Nephron (organoid): Measurements from ENCODE around the gene CCNK.
A peak's percentile ranks its signal among the peaks of the same experiment; 100 is the strongest.

ENCODE experiments used
- H3K27ac Mint-ChIP-seq, 3 experiments: 2 replicates each; pipeline ENCODE4 v1.8.0; 2020; ENCODE audit warnings: mixed read lengths in 3 of 3, mild to moderate bottlenecking in 2 of 3, moderate library complexity in 1 of 3
- H3K27me3 Mint-ChIP-seq: 2 replicates; pipeline ENCODE4 v1.8.0; 2021; ENCODE audit warnings: low read depth, mild to moderate bottlenecking, moderate library complexity, mixed read lengths
- H3K36me3 Mint-ChIP-seq: 2 replicates; pipeline ENCODE4 v1.8.0; 2020; ENCODE audit warnings: low read depth, mixed read lengths
- H3K4me1 Mint-ChIP-seq: 2 replicates; pipeline ENCODE4 v1.8.0; 2020; ENCODE audit warnings: mixed read lengths
- H3K4me3 Mint-ChIP-seq, 3 experiments: 2 replicates each; pipeline ENCODE4 v1.8.0; 2020; ENCODE audit warnings: mild to moderate bottlenecking in 3 of 3, mixed read lengths in 3 of 3, moderate library complexity in 2 of 3
- H3K9me3 Mint-ChIP-seq: 2 replicates; pipeline ENCODE4 v1.8.0; 2020; ENCODE audit warnings: mixed read lengths
- CTCF ChIP-seq, 3 experiments: fragments of 200-600 bp; sonication (generic); IDR thresholded peaks; one replicate each; pipeline ENCODE4 v1.5.0; 2021; ENCODE audit warnings: antibody characterized with exemption in 3 of 3; ENCODE audit not compliant: unreplicated experiment in 3 of 3

CCNK gene

GRCh38 chr14:99480917-99481744, at the start of gene CCNK:
TSS of gene CCNK (plus strand) at chr14:99481409. CDS start at chr14:99492678, 11,269 bp downstream.
- Mint-ChIP-seq H3K9me3 (no peaks in the 10 kb centered on the region), H3K4me3 (peak within 1 kb of the TSS; percentile 99 to 100 (median 100)), H3K4me1 (peaks cover 51% of the 10 kb centered on the region), H3K36me3 (no peaks in the 10 kb centered on the region), H3K27ac (peak within 1 kb of the TSS; percentile 89 to 96 (median 96)), H3K27me3 (no peaks in the 10 kb centered on the region)
- TF ChIP-seq CTCF (IDR thresholded peaks at IDR 0.05; ENCODE audit: unreplicated experiment in 3 of 3), result no peak

GRCh38 chr14:99431986-99432385, 49.2 kb upstream of the CCNK start:
- Mint-ChIP-seq H3K27me3 (no peaks in the 10 kb centered on the region), H3K9me3 (peaks cover 7% of the 10 kb centered on the region), H3K27ac (peak overlapping the region; percentile 45 to 54 (median 50))

GRCh38 chr14:99432485-99432884, 48.7 kb upstream of the CCNK start:
- Mint-ChIP-seq H3K4me1 (peaks cover 16% of the 10 kb centered on the region), H3K36me3 (peaks cover 82% of the 10 kb centered on the region), H3K27me3 (no peaks in the 10 kb centered on the region), H3K4me3 (no peak overlapping the region), H3K27ac (peak overlapping the region; percentile 43 to 54 (median 45)), H3K9me3 (peaks cover 7% of the 10 kb centered on the region)
- TF ChIP-seq CTCF (IDR thresholded peaks at IDR 0.05; ENCODE audit: unreplicated experiment in 3 of 3), result no peak

More at GRCh38 chr14:99431986-99432385, 49.2 kb upstream of the CCNK start:
- no peak overlapping the region for H3K4me3 Mint-ChIP-seq
- H3K36me3 Mint-ChIP-seq, result peaks cover 78% of the 10 kb centered on the region
- TF ChIP-seq CTCF (IDR thresholded peaks at IDR 0.05; ENCODE audit: unreplicated experiment in 3 of 3), result no peak
- H3K4me1 Mint-ChIP-seq, result peaks cover 17% of the 10 kb centered on the region

GRCh38 chr14:99435327-99435726, 45.9 kb upstream of the CCNK start:
- Mint-ChIP-seq H3K27ac (no peak overlapping the region), H3K4me3 (no peak overlapping the region), H3K4me1 (peaks cover 7% of the 10 kb centered on the region), H3K36me3 (peaks cover 72% of the 10 kb centered on the region), H3K9me3 (no peaks in the 10 kb centered on the region), H3K27me3 (no peaks in the 10 kb centered on the region)
- no peak for TF ChIP-seq CTCF (IDR thresholded peaks at IDR 0.05; ENCODE audit: unreplicated experiment in 3 of 3)

GRCh38 chr14:99436247-99437180, 44.7 kb upstream of the CCNK start:
- TF ChIP-seq CTCF (IDR thresholded peaks at IDR 0.05; ENCODE audit: unreplicated experiment in 3 of 3), result no peak
- Mint-ChIP-seq H3K9me3 (no peaks in the 10 kb centered on the region), H3K27ac (peak overlapping the region in 2 of 3 experiments; percentile 1 to 33), H3K4me1 (no peaks in the 10 kb centered on the region), H3K4me3 (no peak overlapping the region), H3K36me3 (peaks cover 70% of the 10 kb centered on the region), H3K27me3 (no peaks in the 10 kb centered on the region)
